HG02943 (cell line): ENCODE results near the gene DPCD.

Experiments
- ATAC-seq: cut with Tn5 transposase; IDR thresholded peaks from one replicate; pipeline ENCODE4 v1.9.1; 2021; ENCODE audit warnings: mild to moderate bottlenecking, low read depth, moderate library complexity; ENCODE audit not compliant: unreplicated experiment

The DPCD gene

GRCh38 chr10:101651336-101651735, 63.2 kb downstream of the DPCD start:
- no peak for ATAC-seq

GRCh38 chr10:101653536-101653935, 65.4 kb downstream of the DPCD start:
- no peak for ATAC-seq

- ATAC-seq: no peak
These were observed 67.4 kb downstream of the DPCD start for GRCh38 chr10:101655570-101655969.

GRCh38 chr10:101656890-101657289, 68.8 kb downstream of the DPCD start:
- ATAC-seq: no peak

- no peak for ATAC-seq
These were observed 70.9 kb downstream of the DPCD start for GRCh38 chr10:101658975-101659374.
